ENCODE measurements around the gene UGGT1.

The UGGT1 gene

GRCh38 chr2:128108166-128108565 is 17.2 kb downstream of the UGGT1 start:
- DNase-seq, result no peak

DNA sequence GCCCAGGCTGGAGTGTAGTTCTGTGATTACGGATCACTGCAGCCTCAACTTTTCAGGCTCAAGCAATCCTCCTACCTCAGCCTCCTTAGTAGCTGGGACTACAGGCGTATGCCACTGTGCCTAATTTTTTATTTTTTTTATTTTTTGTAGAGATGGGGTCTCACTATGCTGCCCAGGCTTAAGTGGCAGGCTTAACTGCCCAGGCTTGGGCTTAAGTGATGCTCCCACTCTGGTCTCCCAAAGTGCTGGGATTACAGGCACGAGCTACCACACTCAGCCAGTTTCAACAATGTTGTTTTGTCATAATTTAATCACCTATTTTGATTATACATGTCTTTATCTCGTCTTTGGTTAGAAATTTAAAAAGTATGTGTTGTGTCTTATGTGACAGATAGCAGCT is 18.2 kb downstream of the UGGT1 start:
- no peak for DNase-seq

- no peak for DNase-seq
Observed at GRCh38 chr2:128115921-128116623, 25.1 kb downstream of the UGGT1 start.

DNA sequence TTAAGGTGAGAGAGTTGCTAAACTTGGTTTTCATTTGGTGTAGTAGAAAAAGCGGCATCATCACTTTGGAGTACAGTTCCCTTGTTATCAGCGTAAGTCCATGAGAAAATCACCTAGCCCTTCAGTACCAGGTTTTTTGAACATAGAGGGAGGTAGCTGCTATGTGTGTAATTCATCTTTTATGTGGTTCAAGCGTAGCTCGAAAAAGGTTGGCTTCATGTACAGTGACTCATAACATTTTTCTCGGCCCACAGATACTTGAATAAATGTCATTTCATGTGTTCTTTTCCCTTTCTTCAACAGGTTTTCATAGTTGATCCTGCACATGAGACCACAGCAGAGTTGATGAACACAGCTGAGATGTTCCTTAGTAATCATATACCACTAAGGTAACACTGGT is 43.6 kb downstream of the UGGT1 start:
- no peak for DNase-seq

- no peak for DNase-seq
Observed at GRCh38 chr2:128137094-128137616, 46.2 kb downstream of the UGGT1 start.

- no peak for DNase-seq
Observed at GRCh38 chr2:128139624-128140023, 48.6 kb downstream of the UGGT1 start.

GRCh38 chr2:128145651-128146050 is 54.7 kb downstream of the UGGT1 start:
- DNase-seq, result no peak

DNA sequence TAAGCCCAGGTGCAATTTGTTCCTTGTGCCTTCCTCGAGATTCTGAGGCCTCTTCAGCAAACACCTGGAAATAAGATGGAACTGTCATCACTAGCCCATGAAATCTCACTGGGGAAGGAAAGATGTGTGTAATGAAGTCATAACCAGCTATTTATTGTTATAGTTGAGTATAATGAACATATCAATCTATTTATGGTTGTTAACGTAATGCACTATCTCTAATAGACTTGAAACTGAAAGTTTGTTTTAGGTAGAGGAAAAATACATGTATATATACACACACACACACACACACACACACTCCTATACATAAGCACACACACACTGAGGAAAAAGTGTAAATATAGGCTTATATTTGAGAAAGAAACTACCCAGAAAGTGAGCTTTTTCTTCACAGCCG is 62.8 kb downstream of the UGGT1 start:
- no peak for DNase-seq

DNA sequence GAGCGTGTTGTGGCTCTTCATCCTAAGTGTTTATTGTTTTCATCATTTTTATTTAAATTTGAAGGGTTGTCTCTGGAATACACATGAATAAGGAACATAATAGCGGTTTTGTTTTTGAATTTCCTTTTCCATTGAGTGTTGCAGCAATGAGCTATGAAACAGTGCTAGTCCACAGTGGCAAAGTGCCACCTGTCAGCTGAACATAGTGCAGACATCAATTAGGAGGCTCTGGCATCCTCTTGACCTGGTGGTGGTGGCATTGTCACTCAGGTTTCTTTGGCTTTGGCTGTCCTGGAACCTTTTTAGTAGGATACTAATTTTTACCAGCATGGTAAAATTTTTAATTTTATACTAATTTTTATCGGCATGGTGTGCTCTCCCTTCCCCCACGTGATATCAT is 63.2 kb downstream of the UGGT1 start:
- DNase-seq, result no peak

DNA sequence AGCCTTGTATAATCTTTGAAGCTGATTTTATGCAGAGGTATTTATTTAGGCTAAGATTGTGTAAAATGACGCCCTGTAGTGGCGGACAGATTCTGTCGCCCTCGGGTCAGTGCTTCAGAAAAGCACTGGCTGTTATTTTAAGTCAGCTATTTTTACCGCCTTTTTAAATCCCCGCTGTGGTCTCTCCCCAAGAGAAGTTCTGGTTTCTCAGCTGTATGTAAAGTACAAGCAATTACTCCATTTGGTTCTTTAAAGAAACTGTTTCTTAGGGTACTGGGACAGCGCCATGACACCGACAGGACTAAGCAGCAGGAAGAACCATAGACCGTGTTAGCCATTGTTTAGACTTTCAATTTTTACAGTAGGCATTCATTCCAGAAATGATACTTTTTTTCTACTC is 65.0 kb downstream of the UGGT1 start:
- DNase-seq, result no peak

DNA sequence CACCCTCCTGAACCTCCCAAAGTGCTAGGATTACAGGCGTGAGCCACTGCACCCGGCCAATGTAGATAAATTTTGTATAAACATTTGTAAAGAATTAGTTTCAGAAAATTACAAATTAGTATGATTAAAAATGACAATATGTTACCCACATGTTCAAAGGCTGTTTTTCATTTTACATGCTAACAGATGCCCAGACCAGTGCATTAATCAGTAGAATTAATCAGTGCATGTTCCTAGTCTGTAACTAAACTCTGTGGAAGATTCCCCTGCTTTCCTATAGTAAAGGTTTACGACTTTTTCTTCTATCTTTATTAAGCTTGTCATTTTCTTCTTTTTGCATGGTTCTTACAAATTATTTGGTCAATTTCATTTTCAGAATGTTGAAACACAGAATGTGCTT is 65.8 kb downstream of the UGGT1 start:
- DNase-seq, result no peak

- no peak for DNase-seq
Observed at GRCh38 chr2:128157644-128158043, 66.6 kb downstream of the UGGT1 start.

GRCh38 chr2:128158176-128158575 is 67.2 kb downstream of the UGGT1 start:
- DNase-seq, result no peak

- no peak for DNase-seq
Observed at GRCh38 chr2:128159437-128159836, 68.4 kb downstream of the UGGT1 start.

- no peak for DNase-seq
Observed at GRCh38 chr2:128160616-128161275, 69.7 kb downstream of the UGGT1 start.

DNA sequence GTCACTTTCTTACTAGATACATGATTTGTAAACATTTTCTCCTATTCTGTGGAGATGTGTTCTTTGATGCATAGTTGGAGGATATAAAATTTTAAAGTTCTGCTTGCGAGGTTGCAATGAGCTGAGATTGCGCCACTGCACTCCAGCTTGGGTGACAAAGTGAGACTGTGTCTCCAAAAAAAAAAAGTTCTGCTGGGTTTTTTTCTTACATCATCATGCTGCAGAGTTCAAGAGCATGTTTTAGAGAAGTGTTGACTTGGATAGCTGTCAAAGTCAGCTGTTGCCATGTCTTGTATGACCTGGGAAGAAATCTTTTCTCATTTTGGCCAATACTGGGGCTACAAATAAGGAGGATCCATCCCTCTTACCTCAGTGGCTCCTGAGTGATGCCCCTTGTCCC is 71.3 kb downstream of the UGGT1 start:
- DNase-seq, result peak; percentile 16 to 19

DNA sequence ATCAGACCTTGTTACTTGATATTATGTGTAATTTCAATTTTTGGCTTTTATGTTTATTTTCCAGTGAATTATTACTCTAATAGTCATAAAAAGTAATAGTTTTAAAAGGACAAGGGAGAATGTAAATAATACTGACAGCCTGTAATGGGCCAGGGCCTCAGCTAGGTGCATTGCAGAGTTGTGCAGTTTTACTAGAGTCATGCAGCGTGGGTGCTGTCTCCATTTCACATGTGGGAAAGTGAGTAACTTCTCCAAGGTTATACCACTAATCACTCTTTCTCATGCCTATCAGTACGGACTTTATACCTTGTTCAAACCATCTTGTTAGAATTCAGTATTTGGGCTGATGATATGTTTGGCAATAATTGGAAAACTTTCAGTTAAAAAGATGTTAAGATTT is 73.3 kb downstream of the UGGT1 start:
- DNase-seq, result no peak

GRCh38 chr2:128166746-128167353 is 75.8 kb downstream of the UGGT1 start:
- DNase-seq, result peak; percentile 35 to 53

DNA sequence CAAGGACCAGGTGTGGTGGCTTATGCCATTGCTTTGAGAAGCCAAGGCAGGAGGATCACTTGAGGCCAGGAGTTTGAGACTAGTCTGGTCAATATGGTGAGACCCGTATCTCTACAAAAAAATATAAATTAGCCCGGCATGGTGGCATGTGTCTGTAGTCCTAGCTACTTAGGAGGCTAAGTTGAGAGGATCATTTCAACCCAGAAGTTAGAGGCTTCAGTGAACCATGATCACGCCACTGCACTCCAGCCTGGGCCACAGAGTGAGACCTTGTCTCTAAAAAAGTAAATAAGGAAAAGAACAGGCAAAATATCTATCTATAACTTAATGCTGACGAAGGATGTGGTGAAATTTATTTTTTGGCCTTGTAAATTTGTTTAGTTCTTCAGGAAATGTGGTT is 78.1 kb downstream of the UGGT1 start:
- no peak for DNase-seq

GRCh38 chr2:128169497-128169896 is 78.5 kb downstream of the UGGT1 start:
- DNase-seq, result peak; percentile 86 to 93

- DNase-seq, result no peak
Observed at GRCh38 chr2:128169933-128170709, 79.1 kb downstream of the UGGT1 start.

DNA sequence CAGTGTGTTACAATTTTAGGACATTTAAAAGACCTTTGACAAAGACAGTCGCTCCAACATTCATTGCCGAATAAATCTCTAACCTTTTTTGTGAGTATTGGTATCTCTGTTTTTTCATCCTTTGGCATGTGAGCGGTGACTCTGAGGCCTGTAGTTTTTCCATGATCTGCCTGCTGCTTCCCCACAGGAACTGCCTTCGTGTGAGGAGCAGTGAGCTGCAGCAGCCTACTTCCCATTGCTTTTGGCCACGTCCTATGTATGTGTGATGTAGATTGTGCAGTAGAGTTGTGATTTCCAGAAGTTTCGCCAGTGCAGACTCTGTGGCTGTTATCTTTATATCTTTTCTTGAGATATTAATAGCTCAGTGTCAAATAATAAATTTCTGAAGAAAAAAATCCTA is 79.8 kb downstream of the UGGT1 start:
- no peak for DNase-seq

DNA sequence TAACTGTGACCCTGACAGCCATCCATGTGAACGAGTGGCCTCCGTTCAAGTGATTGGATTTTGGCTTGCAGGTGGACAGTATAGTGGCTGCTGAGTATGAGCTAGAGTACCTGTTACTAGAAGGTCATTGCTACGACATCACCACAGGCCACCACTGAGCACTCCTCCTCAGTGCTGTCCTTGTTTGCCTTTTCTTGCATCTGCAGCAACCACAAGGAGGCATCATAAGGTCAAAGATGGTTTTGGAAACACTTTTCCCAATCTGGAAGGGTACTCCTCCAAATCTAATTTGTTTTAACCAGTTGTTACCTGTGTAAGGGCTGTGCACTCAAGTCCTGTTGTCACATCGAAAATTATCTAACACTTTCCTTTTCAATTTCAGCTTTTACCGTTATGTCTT is 81.2 kb downstream of the UGGT1 start:
- DNase-seq, result no peak

All from AML-193 (cell line).